ENCODE data around the gene CAPN6.

- no peak for TF ChIP-seq POLR2AphosphoS5 (IDR thresholded peaks at IDR 0.05)
- TF ChIP-seq POLR2A (IDR thresholded peaks at IDR 0.05): no peak
Observed at GRCh38 chrX:111264385-111264784, 5.9 kb downstream of the CAPN6 start.
